GM12873 (cell line): ENCODE measurements around the gene ADAM33.

Source experiments
- CTCF ChIP-seq: IDR thresholded peaks from 2 replicates; pipeline ENCODE4 v1.5.1; 2012; ENCODE audit warnings: low read depth, mild to moderate bottlenecking, moderate library complexity, low read length, control low read depth; ENCODE audit not compliant: insufficient read depth; ENCODE audit errors: missing control alignments

Gene ADAM33

DNA sequence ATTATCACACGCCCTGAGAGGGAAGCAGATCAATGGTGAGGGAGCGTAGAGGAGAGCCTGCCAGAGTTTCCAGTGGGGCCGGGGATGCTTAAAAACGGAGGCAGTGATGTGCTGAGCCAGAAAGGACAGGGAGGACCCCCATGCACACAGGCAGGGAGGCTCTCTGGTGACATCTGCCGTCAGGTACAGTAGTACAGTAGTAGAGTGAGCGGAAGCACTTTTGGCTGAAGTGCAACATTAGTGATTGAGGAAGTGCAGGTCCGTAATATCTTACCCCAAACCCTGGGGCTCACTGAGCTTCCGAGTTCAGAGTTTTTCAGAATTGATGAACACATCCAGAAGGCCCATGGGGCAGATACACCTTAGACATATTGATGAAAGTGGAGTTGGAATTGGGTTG lies 60.7 kb downstream of the ADAM33 start:
- no peak for TF ChIP-seq CTCF
